B cell (primary cell): Measurements from ENCODE around the gene DNASE1. TPM values are rescaled to one million over a fixed set of nuclear protein-coding genes. Genes with fewer than 3 reads are reported as not detected.

ENCODE experiments used
- ATAC-seq: fragments of 200-7000 bp; cut with Tn5 transposase; one replicate; pipeline ENCODE4 v1.10.0; 2021; ENCODE audit warnings: low read depth, mild to moderate bottlenecking, moderate number of reproducible peaks, moderate library complexity
- CTCF ChIA-PET: fragments of 350-600 bp; sonication (Branson Sonifier 250); formaldehyde crosslinking; loops from one replicate; lab custom pipeline; 2021; ENCODE audit warnings: antibody characterized with exemption, inconsistent platforms; lab: Charles Lee
- POLR2A ChIA-PET: fragments of 350-600 bp; sonication (Branson Sonifier 250); formaldehyde crosslinking; loops from one replicate; lab custom pipeline; 2021; ENCODE audit warnings: antibody characterized with exemption; lab: Charles Lee
- DNase-seq: peaks from one replicate; pipeline ENCODE4 v3.0.0; 2013
- H2AFZ ChIP-seq: 2 replicates; pipeline ENCODE4 v1.6.1; 2012; ENCODE audit warnings: mild to moderate bottlenecking, low read depth, low read length; ENCODE audit not compliant: insufficient read depth, poor library complexity, severe bottlenecking
- H3K27ac ChIP-seq, 2 donors: 1 replicate in 1 of 2; 2 replicates in 1 of 2; pipeline ENCODE4 v1.5.1; 2012 to 2013; ENCODE audit warnings: low read length in 2 of 2, mild to moderate bottlenecking in 2 of 2, moderate library complexity in 1 of 2
- H3K27me3 ChIP-seq, 4 experiments: fragments of 200-600 bp in 1 of 4; sonication (generic) in 1 of 4; replicated peaks in 1 of 4; 1 replicate in 2 of 4; 2 replicates in 2 of 4; pipeline versions ENCODE4 v1.6.1 to v1.7.0; 2013 to 2016; ENCODE audit warnings: low read length in 3 of 4, mild to moderate bottlenecking in 2 of 4, mixed read lengths in 1 of 4, moderate library complexity in 1 of 4; ENCODE audit not compliant: insufficient read depth in 4 of 4, control insufficient read depth in 3 of 4; ENCODE audit errors: control extremely low read depth in 1 of 4
- H3K36me3 ChIP-seq, 2 experiments: replicated peaks in 1 of 2; 1 replicate in 1 of 2; 2 replicates in 1 of 2; pipeline versions ENCODE4 v1.6.1 to v1.7.1; 2013; ENCODE audit warnings: low read length in 1 of 2; ENCODE audit not compliant: insufficient read depth in 2 of 2, control insufficient read depth in 1 of 2; ENCODE audit errors: control extremely low read depth in 1 of 2, extremely low read depth in 1 of 2
- H3K4me1 ChIP-seq, 2 donors: fragments of 200-600 bp in 1 of 2; sonication (generic) in 1 of 2; 1 replicate in 1 of 2; 2 replicates in 1 of 2; pipeline versions ENCODE4 v1.5.1 to v1.6.1; 2013 to 2017; ENCODE audit warnings: low read length in 2 of 2; ENCODE audit not compliant: control insufficient read depth in 2 of 2, insufficient read depth in 2 of 2
- H3K4me2 ChIP-seq: replicated peaks from 2 replicates; pipeline ENCODE3; 2012; ENCODE audit warnings: mild to moderate bottlenecking, low read depth, low read length; ENCODE audit not compliant: poor library complexity, severe bottlenecking
- H3K4me3 ChIP-seq, 5 experiments: fragments of 200-600 bp in 1 of 5; sonication (generic) in 1 of 5; 1 replicate in 3 of 5; 2 replicates in 2 of 5; pipeline versions ENCODE4 v1.5.1 to v1.7.0; 2011 to 2016; ENCODE audit warnings: low read length in 4 of 5, mild to moderate bottlenecking in 4 of 5, low read depth in 2 of 5, control low read depth in 1 of 5, moderate library complexity in 1 of 5; ENCODE audit not compliant: insufficient read depth in 1 of 5; ENCODE audit errors: control extremely low read depth in 1 of 5, extremely low read depth in 1 of 5
- H3K79me2 ChIP-seq: fragments of 200-600 bp; sonication (generic); one replicate; pipeline ENCODE4 v1.6.0; 2016; ENCODE audit warnings: low read length; ENCODE audit not compliant: control insufficient read depth, insufficient read depth
- H3K9ac ChIP-seq: fragments of 200-600 bp; sonication (generic); 2 replicates; pipeline ENCODE4 v1.6.1; 2017; ENCODE audit warnings: mild to moderate bottlenecking, low read length, moderate library complexity
- H3K9me3 ChIP-seq, 3 donors: one replicate each; pipeline versions ENCODE4 v1.6.1 to v1.7.1; 2013; ENCODE audit warnings: low read length in 2 of 3; ENCODE audit not compliant: control insufficient read depth in 2 of 3, insufficient read depth in 1 of 3; ENCODE audit errors: control extremely low read depth in 1 of 3
- H4K20me1 ChIP-seq: 2 replicates; pipeline ENCODE4 v1.6.0; 2012; ENCODE audit warnings: mild to moderate bottlenecking, low read length; ENCODE audit not compliant: insufficient read depth, control insufficient read depth, poor library complexity, severe bottlenecking
- H3K27ac Mint-ChIP-seq: one replicate; pipeline ENCODE4 v1.8.0; 2021; ENCODE audit warnings: mixed read lengths
- H3K27me3 Mint-ChIP-seq: one replicate; pipeline ENCODE4 v1.8.0; 2021; ENCODE audit warnings: mixed read lengths
- H3K4me1 Mint-ChIP-seq: one replicate; pipeline ENCODE4 v1.8.0; 2021; ENCODE audit warnings: mixed read lengths
- H3K4me3 Mint-ChIP-seq: one replicate; pipeline ENCODE4 v1.8.0; 2021; ENCODE audit warnings: mixed read lengths
- H3K9me3 Mint-ChIP-seq: one replicate; pipeline ENCODE4 v1.8.0; 2022; ENCODE audit warnings: mixed read lengths; ENCODE audit not compliant: insufficient read depth
- EZH2 ChIP-seq: IDR thresholded peaks from 2 replicates; pipeline ENCODE4 v1.6.1; 2012; ENCODE audit warnings: borderline replicate concordance, low read depth, mild to moderate bottlenecking, moderate library complexity, low read length; ENCODE audit not compliant: insufficient read depth, poor library complexity, severe bottlenecking
- WGBS: methylation state at CpG from one replicate; pipeline ENCODE4 v1.1.5; 2013; ENCODE audit warnings: missing lambda C conversion rate; ENCODE audit not compliant: insufficient coverage; 5-methylcytosine and 5-hydroxymethylcytosine counted together
- intact Hi-C: fragments of 100-400 bp; cut with micrococcal nuclease; formaldehyde crosslinking; loops from one replicate; pipeline ENCODE4 v1.10.0; 2022
- polyA plus RNA-seq: library from polyadenylated mRNA; depleted of rRNA; stranded (reverse); fragments of >200 nt; gene quantifications from 2 replicates; pipeline ENCODE4 v1.2.3, GENCODE V29; 2012
- total RNA-seq, 2 donors: library from RNA; stranded (reverse); fragments of 120-200 nt in 1 of 2; gene quantifications; 1 replicate in 1 of 2; 2 replicates in 1 of 2; pipeline versions ENCODE4 v1.2.3 to v1.2.4, GENCODE V29; 2013 to 2022
- TF ChIP-seq, protein P1 (sequence below): fragments of 200-600 bp; IDR thresholded peaks from one replicate; pipeline ENCODE4 v1.8.0; 2022; ENCODE audit warnings: antibody characterized with exemption, mild to moderate bottlenecking

The DNASE1 gene
- total and polyA plus RNA-seq, 2 donors (not counting 1 experiment from before 2014, with no cell fraction given) = 53.3 to 53.7 TPM

DNA sequence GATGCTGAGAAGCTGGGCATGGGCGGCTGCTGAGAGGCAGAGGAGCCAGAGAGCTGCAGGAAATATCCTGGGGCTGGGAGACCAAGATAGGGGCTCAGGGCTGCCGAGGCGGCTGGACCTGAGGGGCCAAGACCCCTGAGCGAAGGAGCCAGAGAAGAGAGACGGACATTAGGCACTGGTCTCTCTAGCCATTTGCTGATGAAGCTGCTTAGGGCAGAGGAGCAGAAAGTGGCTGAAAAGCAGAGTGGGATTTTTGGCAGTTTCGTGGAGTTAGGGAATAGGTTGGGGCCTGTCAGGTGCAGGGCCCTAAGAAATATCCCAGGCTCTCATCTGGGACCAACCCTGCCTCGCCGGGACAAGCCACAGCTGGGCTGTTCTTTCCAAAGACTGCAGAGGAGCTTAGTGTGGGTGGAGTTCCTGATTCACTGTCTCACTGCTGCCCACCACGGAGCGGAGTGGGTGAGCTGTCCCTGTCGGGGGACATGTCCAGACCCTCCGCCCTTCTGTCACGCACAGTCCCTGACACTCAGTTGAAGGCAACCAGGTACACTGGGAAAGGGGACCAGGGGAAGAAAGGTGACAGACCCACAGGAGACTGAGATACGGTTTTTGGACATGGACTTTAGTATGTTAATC is 11.3 kb upstream of the DNASE1 start:
- Histone ChIP-seq H3K27ac (no peak overlapping the region), H3K79me2 (peaks cover 34% of the 10 kb centered on the region), H3K36me3 (peaks cover 0 to 37% of the 10 kb centered on the region in 2 experiments), H3K27me3 (no peaks in the 10 kb centered on the region), H4K20me1 (no peaks in the 10 kb centered on the region), H2AFZ (no peak overlapping the region), H3K4me3 (no peak overlapping the region), H3K9ac (no peak overlapping the region), H3K9me3 (no peaks in the 10 kb centered on the region), H3K4me1 (peaks cover 0 to 14% of the 10 kb centered on the region in 2 donors), H3K4me2 (no peak overlapping the region)
- CTCF ChIA-PET = no interaction called here
- DNase-seq (no peak), ATAC-seq (no peak)
- no peaks in the 10 kb centered on the region for H3K9me3 Mint-ChIP-seq
- no peak overlapping the region for H3K4me3 Mint-ChIP-seq
- no peaks in the 10 kb centered on the region for H3K27me3 Mint-ChIP-seq
- intact Hi-C loops = no loop called here
- H3K4me1 Mint-ChIP-seq = peaks cover 6% of the 10 kb centered on the region
- 97% methylated on average over 13 of the region's 14 CpGs for WGBS
- POLR2A ChIA-PET = no interaction called here
- H3K27ac Mint-ChIP-seq = no peak overlapping the region
- no peak for TF ChIP-seq EZH2
- TF ChIP-seq, protein P1, sequence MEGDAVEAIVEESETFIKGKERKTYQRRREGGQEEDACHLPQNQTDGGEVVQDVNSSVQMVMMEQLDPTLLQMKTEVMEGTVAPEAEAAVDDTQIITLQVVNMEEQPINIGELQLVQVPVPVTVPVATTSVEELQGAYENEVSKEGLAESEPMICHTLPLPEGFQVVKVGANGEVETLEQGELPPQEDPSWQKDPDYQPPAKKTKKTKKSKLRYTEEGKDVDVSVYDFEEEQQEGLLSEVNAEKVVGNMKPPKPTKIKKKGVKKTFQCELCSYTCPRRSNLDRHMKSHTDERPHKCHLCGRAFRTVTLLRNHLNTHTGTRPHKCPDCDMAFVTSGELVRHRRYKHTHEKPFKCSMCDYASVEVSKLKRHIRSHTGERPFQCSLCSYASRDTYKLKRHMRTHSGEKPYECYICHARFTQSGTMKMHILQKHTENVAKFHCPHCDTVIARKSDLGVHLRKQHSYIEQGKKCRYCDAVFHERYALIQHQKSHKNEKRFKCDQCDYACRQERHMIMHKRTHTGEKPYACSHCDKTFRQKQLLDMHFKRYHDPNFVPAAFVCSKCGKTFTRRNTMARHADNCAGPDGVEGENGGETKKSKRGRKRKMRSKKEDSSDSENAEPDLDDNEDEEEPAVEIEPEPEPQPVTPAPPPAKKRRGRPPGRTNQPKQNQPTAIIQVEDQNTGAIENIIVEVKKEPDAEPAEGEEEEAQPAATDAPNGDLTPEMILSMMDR = no peak

GRCh38 chr16:3645108-3645503 is 9.4 kb upstream of the DNASE1 start:
- CTCF ChIA-PET = no interaction called here
- Mint-ChIP-seq H3K4me3 (no peak overlapping the region), H3K27ac (no peak overlapping the region), H3K27me3 (no peaks in the 10 kb centered on the region), H3K9me3 (no peaks in the 10 kb centered on the region), H3K4me1 (no peaks in the 10 kb centered on the region)
- intact Hi-C loops = no loop called here
- Histone ChIP-seq H3K36me3 (peaks cover 0 to 37% of the 10 kb centered on the region in 2 experiments), H3K27ac (no peak overlapping the region), H3K9ac (no peak overlapping the region), H3K4me3 (no peak overlapping the region), H3K79me2 (peaks cover 17% of the 10 kb centered on the region), H2AFZ (no peak overlapping the region), H3K4me1 (peaks cover 0 to 14% of the 10 kb centered on the region in 2 donors), H4K20me1 (no peaks in the 10 kb centered on the region), H3K9me3 (no peaks in the 10 kb centered on the region), H3K4me2 (no peak overlapping the region), H3K27me3 (no peaks in the 10 kb centered on the region)
- 86% methylated on average over 5 of the region's 6 CpGs for WGBS
- ATAC-seq (no peak), DNase-seq (no peak)
- TF ChIP-seq EZH2 = no peak
- TF ChIP-seq, protein P1 = no peak
- POLR2A ChIA-PET = no interaction called here
